CD14-positive monocyte (primary cell): ENCODE measurements around the gene CNTLN. TPM values are rescaled to one million over a fixed set of nuclear protein-coding genes. Genes with fewer than 3 reads are reported as not detected.
"Not testable (repeated sequence)": the region's sequence is repeated elsewhere in the genome, so short reads cannot be mapped to it uniquely, and the experiment has no call there.

Source experiments
- DNase-seq, 3 donors: peaks; one replicate each; pipeline ENCODE4 v3.0.0-alpha.2; 2011 to 2022
- H2AFZ ChIP-seq: 2 replicates; pipeline ENCODE4 v1.6.0; 2012; ENCODE audit warnings: mild to moderate bottlenecking, low read depth, low read length, inconsistent platforms; ENCODE audit not compliant: insufficient read depth, poor library complexity, severe bottlenecking
- H3K27ac ChIP-seq, 2 donors: 1 replicate in 1 of 2; 2 replicates in 1 of 2; pipeline ENCODE4 v1.5.1; 2012 to 2013; ENCODE audit warnings: low read length in 2 of 2, control low read depth in 1 of 2, inconsistent platforms in 1 of 2, low read depth in 1 of 2, mild to moderate bottlenecking in 1 of 2
- H3K27me3 ChIP-seq, 2 donors: one replicate each; pipeline versions ENCODE4 v1.6.0 to v1.6.1; 2011 to 2013; ENCODE audit warnings: low read length in 2 of 2; ENCODE audit not compliant: control insufficient read depth in 2 of 2, insufficient read depth in 2 of 2
- H3K36me3 ChIP-seq, 2 donors: replicated peaks in 1 of 2; 1 replicate in 1 of 2; 2 replicates in 1 of 2; pipeline versions ENCODE4 v1.5.1 to v1.6.1; 2012 to 2013; ENCODE audit warnings: low read length in 2 of 2, control low read depth in 1 of 2, inconsistent platforms in 1 of 2, mild to moderate bottlenecking in 1 of 2; ENCODE audit not compliant: insufficient read depth in 2 of 2, control insufficient read depth in 1 of 2
- H3K4me1 ChIP-seq, 2 donors: 1 replicate in 1 of 2; 2 replicates in 1 of 2; pipeline versions ENCODE4 v1.5.1 to v1.6.1; 2012 to 2013; ENCODE audit warnings: low read length in 2 of 2, control low read depth in 1 of 2, inconsistent platforms in 1 of 2, mild to moderate bottlenecking in 1 of 2, moderate library complexity in 1 of 2; ENCODE audit not compliant: insufficient read depth in 2 of 2, control insufficient read depth in 1 of 2
- H3K4me2 ChIP-seq: replicated peaks from 2 replicates; pipeline ENCODE3; 2012; ENCODE audit warnings: low read length, moderate library complexity, mild to moderate bottlenecking; ENCODE audit not compliant: poor library complexity, severe bottlenecking; ENCODE audit errors: extremely low read depth
- H3K4me3 ChIP-seq, 3 experiments: fragments of 200-600 bp in 1 of 3; sonication (generic) in 1 of 3; replicated peaks in 1 of 3; 1 replicate in 2 of 3; 2 replicates in 1 of 3; pipeline ENCODE4 v1.5.1; 2011 to 2013; ENCODE audit warnings: low read length in 3 of 3, mild to moderate bottlenecking in 3 of 3, control low read depth in 2 of 3, low read depth in 2 of 3, inconsistent platforms in 1 of 3, moderate library complexity in 1 of 3
- H3K79me2 ChIP-seq: 2 replicates; pipeline ENCODE4 v1.6.0; 2012; ENCODE audit warnings: mild to moderate bottlenecking, control low read depth, inconsistent platforms, low read length, moderate library complexity; ENCODE audit not compliant: insufficient read depth
- H3K9ac ChIP-seq: 2 replicates; pipeline ENCODE4 v1.6.0; 2017; ENCODE audit warnings: low read length, mild to moderate bottlenecking; ENCODE audit not compliant: insufficient read depth, poor library complexity, severe bottlenecking
- H3K9me3 ChIP-seq, 2 donors: replicated peaks in 1 of 2; 1 replicate in 1 of 2; 2 replicates in 1 of 2; pipeline versions ENCODE4 v1.5.1 to v1.6.1; 2012 to 2013; ENCODE audit warnings: low read length in 2 of 2, control low read depth in 1 of 2; ENCODE audit not compliant: control insufficient read depth in 1 of 2, insufficient read depth in 1 of 2
- H4K20me1 ChIP-seq: 2 replicates; pipeline ENCODE4 v1.6.0; 2012; ENCODE audit warnings: mild to moderate bottlenecking, low read length, control low read depth, moderate library complexity; ENCODE audit not compliant: insufficient read depth
- H3K27ac Mint-ChIP-seq, 7 donors: one replicate each; pipeline ENCODE4 v1.8.0; 2020; ENCODE audit warnings: mild to moderate bottlenecking in 7 of 7, mixed read lengths in 7 of 7, moderate library complexity in 6 of 7, inconsistent platforms in 2 of 7
- H3K27me3 Mint-ChIP-seq, 3 donors: one replicate each; pipeline ENCODE4 v1.8.0; 2021 to 2022; ENCODE audit warnings: low read depth in 3 of 3, mild to moderate bottlenecking in 3 of 3, mixed read lengths in 3 of 3, moderate library complexity in 3 of 3, inconsistent platforms in 1 of 3
- H3K36me3 Mint-ChIP-seq, 2 donors: one replicate each; pipeline ENCODE4 v1.8.0; 2020; ENCODE audit warnings: mixed read lengths in 2 of 2, inconsistent platforms in 1 of 2, mild to moderate bottlenecking in 1 of 2
- H3K4me1 Mint-ChIP-seq: one replicate; pipeline ENCODE4 v1.8.0; 2020; ENCODE audit warnings: mild to moderate bottlenecking, mixed read lengths
- H3K4me3 Mint-ChIP-seq, 2 donors: one replicate each; pipeline ENCODE4 v1.8.0; 2020; ENCODE audit warnings: mild to moderate bottlenecking in 2 of 2, mixed read lengths in 2 of 2, moderate library complexity in 1 of 2
- H3K9me3 Mint-ChIP-seq, 7 donors: one replicate each; pipeline ENCODE4 v1.8.0; 2020 to 2022; ENCODE audit warnings: mixed read lengths in 7 of 7, mild to moderate bottlenecking in 6 of 7, moderate library complexity in 6 of 7, inconsistent platforms in 2 of 7
- WGBS: methylation state at CpG from one replicate; pipeline ENCODE4 v1.1.5; 2013; ENCODE audit warnings: missing lambda C conversion rate; ENCODE audit not compliant: insufficient coverage; 5-methylcytosine and 5-hydroxymethylcytosine counted together
- intact Hi-C, 2 donors: fragments of 100-400 bp; cut with micrococcal nuclease; formaldehyde crosslinking; loops; one replicate each; pipeline versions ENCODE4 v1.15.0 to v1.15.1; 2023
- polyA plus RNA-seq, 3 donors: library from polyadenylated mRNA; depleted of rRNA in 1 of 3; unstranded in 2 of 3; stranded (reverse) in 1 of 3; fragments of 300-500 nt in 2 of 3; fragments of >200 nt in 1 of 3; fragmentation: Illumina TruSeq in 2 of 3; gene quantifications; 1 replicate in 2 of 3; 2 replicates in 1 of 3; pipeline ENCODE4 v1.2.3, GENCODE V29; 2012 to 2021
- TF ChIP-seq, protein P1 (sequence below): fragments of 200-600 bp; IDR thresholded peaks from one replicate; pipeline ENCODE4 v1.8.0; 2022; ENCODE audit warnings: antibody characterized with exemption, mild to moderate bottlenecking

CNTLN gene
- polyA plus RNA-seq, 3 donors = 2.2 to 5.6 (median 4.0) TPM

DNA sequence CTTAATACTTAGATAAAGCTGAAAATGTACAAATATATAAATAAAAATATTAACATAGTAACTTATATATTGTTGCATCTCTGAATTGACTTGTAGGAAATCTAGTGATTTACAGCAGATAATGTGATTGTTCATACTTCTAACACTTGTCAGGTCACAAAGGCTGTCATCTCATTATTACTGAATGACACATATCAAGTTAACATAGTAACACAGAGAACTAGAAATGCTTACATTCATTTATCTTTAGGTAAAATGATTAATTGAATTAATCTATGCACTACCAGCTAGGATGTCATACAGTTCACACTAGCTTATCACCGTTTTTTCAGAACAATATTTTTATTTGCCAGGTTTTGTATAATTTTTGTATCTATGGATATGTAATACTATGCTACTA lies 254.2 kb downstream of the CNTLN start:
- DNase-seq = no peak
- H3K36me3 Mint-ChIP-seq = peaks cover 8 to 22% of the 10 kb centered on the region in 2 donors
- H3K79me2 ChIP-seq = no peaks in the 10 kb centered on the region
- H3K4me1 Mint-ChIP-seq = no peaks in the 10 kb centered on the region
- no peaks in the 10 kb centered on the region for H4K20me1 ChIP-seq
- H3K27ac ChIP-seq = no peak overlapping the region
- intact Hi-C loops = no loop called here
- H3K4me3 Mint-ChIP-seq = no peak overlapping the region
- H3K36me3 ChIP-seq = no peaks in the 10 kb centered on the region
- H3K4me2 ChIP-seq = no peak overlapping the region
- H3K9me3 ChIP-seq = no peaks in the 10 kb centered on the region
- H3K9me3 Mint-ChIP-seq = peaks cover 0 to 2% (median 0%) of the 10 kb centered on the region in 7 donors
- H2AFZ ChIP-seq = no peak overlapping the region
- H3K4me3 ChIP-seq = no peak overlapping the region
- no CpG with 5 or more reads among the region's 1 CpG for WGBS
- no peak overlapping the region for H3K9ac ChIP-seq
- H3K27me3 ChIP-seq = no peaks in the 10 kb centered on the region
- H3K4me1 ChIP-seq = no peaks in the 10 kb centered on the region
- H3K27ac Mint-ChIP-seq = no peak overlapping the region
- H3K27me3 Mint-ChIP-seq = no peaks in the 10 kb centered on the region
- TF ChIP-seq, protein P1, sequence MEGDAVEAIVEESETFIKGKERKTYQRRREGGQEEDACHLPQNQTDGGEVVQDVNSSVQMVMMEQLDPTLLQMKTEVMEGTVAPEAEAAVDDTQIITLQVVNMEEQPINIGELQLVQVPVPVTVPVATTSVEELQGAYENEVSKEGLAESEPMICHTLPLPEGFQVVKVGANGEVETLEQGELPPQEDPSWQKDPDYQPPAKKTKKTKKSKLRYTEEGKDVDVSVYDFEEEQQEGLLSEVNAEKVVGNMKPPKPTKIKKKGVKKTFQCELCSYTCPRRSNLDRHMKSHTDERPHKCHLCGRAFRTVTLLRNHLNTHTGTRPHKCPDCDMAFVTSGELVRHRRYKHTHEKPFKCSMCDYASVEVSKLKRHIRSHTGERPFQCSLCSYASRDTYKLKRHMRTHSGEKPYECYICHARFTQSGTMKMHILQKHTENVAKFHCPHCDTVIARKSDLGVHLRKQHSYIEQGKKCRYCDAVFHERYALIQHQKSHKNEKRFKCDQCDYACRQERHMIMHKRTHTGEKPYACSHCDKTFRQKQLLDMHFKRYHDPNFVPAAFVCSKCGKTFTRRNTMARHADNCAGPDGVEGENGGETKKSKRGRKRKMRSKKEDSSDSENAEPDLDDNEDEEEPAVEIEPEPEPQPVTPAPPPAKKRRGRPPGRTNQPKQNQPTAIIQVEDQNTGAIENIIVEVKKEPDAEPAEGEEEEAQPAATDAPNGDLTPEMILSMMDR = no peak

DNA sequence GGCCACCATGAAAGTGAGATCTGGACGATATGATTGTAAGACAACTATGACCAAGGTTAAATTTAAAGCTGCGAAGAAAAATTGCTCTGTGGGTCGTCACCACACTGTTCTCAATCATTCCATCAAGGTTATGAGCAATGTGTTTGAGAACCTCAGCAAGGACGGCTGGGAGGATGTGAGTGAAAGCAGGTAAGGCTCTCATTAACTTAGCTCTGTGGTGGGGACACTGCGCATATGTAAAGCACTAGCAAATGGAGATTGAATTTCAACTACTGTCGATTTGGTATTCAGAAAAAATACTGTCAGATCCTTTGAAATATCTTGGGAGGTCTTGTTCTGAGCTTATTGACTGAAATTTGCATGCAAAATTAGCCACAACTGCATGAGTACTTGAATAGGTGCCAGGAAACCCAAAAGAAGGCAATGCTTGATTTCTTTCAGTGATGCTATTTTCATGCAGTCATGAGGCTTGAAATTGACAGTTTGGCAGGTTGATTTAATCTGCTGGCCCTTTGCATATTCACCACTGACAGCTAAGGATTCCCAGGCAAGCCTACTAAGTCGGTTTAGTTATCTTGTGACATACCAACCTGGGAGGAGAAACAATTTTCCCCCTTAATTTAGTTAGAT lies 260.2 kb downstream of the CNTLN start:
- Mint-ChIP-seq H3K36me3 (peaks cover 21 to 43% of the 10 kb centered on the region in 2 donors), H3K27me3 (no peaks in the 10 kb centered on the region), H3K4me1 (no peaks in the 10 kb centered on the region), H3K4me3 (no peak overlapping the region), H3K9me3 (peaks cover 0 to 4% (median 0%) of the 10 kb centered on the region in 7 donors), H3K27ac (no peak overlapping the region)
- Histone ChIP-seq H3K4me2 (no peak overlapping the region), H3K4me1 (no peaks in the 10 kb centered on the region), H3K36me3 (peaks cover 0 to 26% of the 10 kb centered on the region in 2 donors), H2AFZ (no peak overlapping the region), H3K79me2 (no peaks in the 10 kb centered on the region), H3K4me3 (no peak overlapping the region), H4K20me1 (no peaks in the 10 kb centered on the region), H3K9ac (no peak overlapping the region), H3K27ac (no peak overlapping the region), H3K9me3 (no peaks in the 10 kb centered on the region), H3K27me3 (no peaks in the 10 kb centered on the region)
- WGBS = 38% methylated on average over 2 of the region's 7 CpGs
- TF ChIP-seq, protein P1 = no peak
- intact Hi-C loops = no loop called here
- DNase-seq = no peak

DNA sequence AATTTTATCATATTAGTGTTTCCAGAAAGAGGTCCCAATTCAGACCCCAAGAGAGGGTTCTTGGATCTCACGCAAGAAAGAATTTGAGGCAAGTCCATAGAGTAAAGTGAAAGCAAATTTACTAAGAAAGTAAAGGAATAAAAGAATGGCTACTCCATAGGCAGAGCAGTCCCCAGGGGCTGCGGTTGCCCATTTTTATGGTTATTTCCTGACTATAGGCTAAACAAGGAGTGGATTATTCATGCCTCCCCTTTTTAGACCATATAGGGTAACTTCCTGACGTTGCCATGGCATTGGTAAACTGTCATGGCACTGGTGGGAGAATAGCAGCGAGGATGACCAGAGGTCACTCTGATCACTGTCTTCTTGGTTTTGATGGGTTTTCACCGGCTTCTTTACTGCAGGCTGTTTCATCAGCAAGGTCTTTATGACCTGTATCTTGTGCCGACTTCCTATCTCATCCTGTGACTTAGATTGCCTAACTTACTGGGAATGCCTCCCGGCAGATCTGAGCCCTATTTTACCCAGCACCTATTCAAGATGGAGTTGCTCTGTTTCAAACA lies 262.4 kb downstream of the CNTLN start:
- H2AFZ ChIP-seq, DNase-seq, H3K9ac ChIP-seq, H3K4me3 Mint-ChIP-seq, H4K20me1 ChIP-seq, H3K27me3 ChIP-seq, intact Hi-C loops, H3K4me2 ChIP-seq, H3K27ac ChIP-seq, H3K9me3 ChIP-seq, H3K27ac Mint-ChIP-seq, H3K4me1 Mint-ChIP-seq, H3K27me3 Mint-ChIP-seq, H3K9me3 Mint-ChIP-seq, H3K4me3 ChIP-seq, H3K79me2 ChIP-seq, H3K4me1 ChIP-seq: not testable (repeated sequence)
- 100% methylated on average over 3 of the region's 7 CpGs for WGBS
- H3K36me3 ChIP-seq = peaks cover 0 to 26% of the 10 kb centered on the region in 2 donors
- H3K36me3 Mint-ChIP-seq = peaks cover 17 to 35% of the 10 kb centered on the region in 2 donors
